HS-27A (cell line): ENCODE measurements around the gene PLEKHM2.

Experiments
- DNase-seq: peaks from one replicate; pipeline ENCODE4 v3.0.0-alpha.2; 2012; ENCODE audit warnings: low read depth, missing footprints

Gene PLEKHM2

GRCh38 chr1:15726508-15726907, 42.4 kb downstream of the PLEKHM2 start:
- DNase-seq = no peak

GRCh38 chr1:15727021-15727420, 42.9 kb downstream of the PLEKHM2 start:
- DNase-seq = no peak

GRCh38 chr1:15727424-15727823, 43.3 kb downstream of the PLEKHM2 start:
- DNase-seq = no peak

- no peak for DNase-seq
Measured at GRCh38 chr1:15727866-15728534, 43.9 kb downstream of the PLEKHM2 start.

GRCh38 chr1:15728937-15729657, 45.0 kb downstream of the PLEKHM2 start:
- no peak for DNase-seq

- no peak for DNase-seq
Measured at GRCh38 chr1:15730423-15730822, 46.3 kb downstream of the PLEKHM2 start.

GRCh38 chr1:15730936-15731335, 46.8 kb downstream of the PLEKHM2 start:
- DNase-seq = no peak

- DNase-seq = no peak
Measured at GRCh38 chr1:15731735-15732685, 47.9 kb downstream of the PLEKHM2 start.

GRCh38 chr1:15732686-15733081, 48.6 kb downstream of the PLEKHM2 start:
- no peak for DNase-seq

- no peak for DNase-seq
Measured at GRCh38 chr1:15733218-15733725, 49.2 kb downstream of the PLEKHM2 start.

- no peak for DNase-seq
Measured at GRCh38 chr1:15733726-15734226, 49.7 kb downstream of the PLEKHM2 start.

GRCh38 chr1:15734296-15734695, 50.2 kb downstream of the PLEKHM2 start:
- DNase-seq = no peak

GRCh38 chr1:15734901-15735300, 50.8 kb downstream of the PLEKHM2 start:
- no peak for DNase-seq

GRCh38 chr1:15735304-15736037, 51.4 kb downstream of the PLEKHM2 start:
- DNase-seq = no peak

GRCh38 chr1:15736038-15736891, 52.1 kb downstream of the PLEKHM2 start, which contains the start of gene SLC25A34:
SLC25A34 (plus strand) TSS chr1:15736258; CDS start chr1:15736486, 228 bp downstream.
- DNase-seq = no peak

- DNase-seq = no peak
Measured at GRCh38 chr1:15736892-15737261, 52.8 kb downstream of the PLEKHM2 start.

GRCh38 chr1:15737324-15738319, 53.5 kb downstream of the PLEKHM2 start:
- DNase-seq = no peak

- DNase-seq = no peak
Measured at GRCh38 chr1:15738416-15739113, 54.4 kb downstream of the PLEKHM2 start.

GRCh38 chr1:15739259-15739658, 55.1 kb downstream of the PLEKHM2 start:
- no peak for DNase-seq
